GM19452 (cell line): Measurements from ENCODE around the gene BCDIN3D.
"Not testable (repeated sequence)": the region's sequence is repeated elsewhere in the genome, so short reads cannot be mapped to it uniquely, and the experiment has no call there.

Experiments used
- ATAC-seq: cut with Tn5 transposase; IDR thresholded peaks from one replicate; pipeline ENCODE4 v1.9.1; 2021; ENCODE audit not compliant: unreplicated experiment

BCDIN3D gene

GRCh38 chr12:49877066-49877465 lies 34.2 kb upstream of the BCDIN3D start:
- ATAC-seq = no peak

- no peak for ATAC-seq
Observed at GRCh38 chr12:49876070-49876469, 33.2 kb upstream of the BCDIN3D start.

GRCh38 chr12:49875115-49875720 lies 32.3 kb upstream of the BCDIN3D start:
- no peak for ATAC-seq

GRCh38 chr12:49874142-49874897 lies 31.4 kb upstream of the BCDIN3D start:
- no peak for ATAC-seq

GRCh38 chr12:49873361-49873934 lies 30.5 kb upstream of the BCDIN3D start:
- ATAC-seq = no peak

- no peak for ATAC-seq
Observed at GRCh38 chr12:49872781-49873181, 29.9 kb upstream of the BCDIN3D start.

- no peak for ATAC-seq
Observed at GRCh38 chr12:49872381-49872780, 29.5 kb upstream of the BCDIN3D start.

- not testable (repeated sequence) for ATAC-seq
Observed at GRCh38 chr12:49871811-49872251, 28.9 kb upstream of the BCDIN3D start.

GRCh38 chr12:49871263-49871561 lies 28.3 kb upstream of the BCDIN3D start:
- no peak for ATAC-seq

GRCh38 chr12:49870501-49871262 lies 27.8 kb upstream of the BCDIN3D start:
- no peak for ATAC-seq

- no peak for ATAC-seq
Observed at GRCh38 chr12:49869816-49870500, 27.1 kb upstream of the BCDIN3D start.

GRCh38 chr12:49868952-49869815 lies 26.3 kb upstream of the BCDIN3D start:
- ATAC-seq = no peak

- no peak for ATAC-seq
Observed at GRCh38 chr12:49868449-49868848, 25.5 kb upstream of the BCDIN3D start.

- ATAC-seq = no peak
Observed at GRCh38 chr12:49867570-49868341, 24.9 kb upstream of the BCDIN3D start.

GRCh38 chr12:49866859-49867569 lies 24.1 kb upstream of the BCDIN3D start:
- no peak for ATAC-seq

GRCh38 chr12:49865782-49866135 lies 22.9 kb upstream of the BCDIN3D start:
- no peak for ATAC-seq

GRCh38 chr12:49865109-49865781 lies 22.3 kb upstream of the BCDIN3D start:
- no peak for ATAC-seq

GRCh38 chr12:49864798-49865090 lies 21.8 kb upstream of the BCDIN3D start:
- no peak for ATAC-seq
